OCI-LY1 (cell line): ENCODE results near the gene FLG2.
"Not testable (repeated sequence)": the region's sequence is repeated elsewhere in the genome, so short reads cannot be mapped to it uniquely, and the experiment has no call there.

Source experiments
- EZH2 ChIP-seq: fragments of 200-600 bp; sonication (generic), shearing (Covaris generic); IDR thresholded peaks from 2 replicates; pipeline ENCODE4 v1.8.0; 2017; ENCODE audit warnings: borderline replicate concordance, mixed run types, mild to moderate bottlenecking, antibody characterized with exemption, low read length, moderate library complexity, mixed read lengths
- TF ChIP-seq, protein P1 (sequence below): fragments of 200-600 bp; sonication (generic), shearing (Covaris generic); IDR thresholded peaks from 2 replicates; pipeline ENCODE4 v1.5.1; 2017; ENCODE audit warnings: mild to moderate bottlenecking, antibody characterized with exemption, low read length, moderate library complexity, mixed read lengths

DNA sequence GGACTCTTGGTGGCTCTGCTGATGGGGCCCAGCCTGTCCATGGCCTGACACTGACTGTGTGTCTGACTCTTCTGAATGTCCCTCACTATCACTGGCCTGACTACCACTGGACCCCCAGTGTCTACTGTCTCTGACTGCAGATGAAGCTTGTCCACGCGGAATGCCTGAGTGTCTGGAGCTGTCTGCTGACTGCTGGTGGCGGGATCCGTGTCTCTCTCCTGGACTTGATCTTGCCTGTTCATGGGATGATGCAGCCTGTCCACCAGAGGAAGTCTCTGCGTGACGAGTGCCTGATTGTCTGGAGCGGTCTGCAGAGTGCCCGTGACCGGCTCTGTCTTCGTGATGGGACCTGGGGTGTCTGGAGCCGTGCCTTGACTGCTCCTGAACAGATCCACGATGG, 55.0 kb downstream of the FLG2 start:
- TF ChIP-seq, protein P1, sequence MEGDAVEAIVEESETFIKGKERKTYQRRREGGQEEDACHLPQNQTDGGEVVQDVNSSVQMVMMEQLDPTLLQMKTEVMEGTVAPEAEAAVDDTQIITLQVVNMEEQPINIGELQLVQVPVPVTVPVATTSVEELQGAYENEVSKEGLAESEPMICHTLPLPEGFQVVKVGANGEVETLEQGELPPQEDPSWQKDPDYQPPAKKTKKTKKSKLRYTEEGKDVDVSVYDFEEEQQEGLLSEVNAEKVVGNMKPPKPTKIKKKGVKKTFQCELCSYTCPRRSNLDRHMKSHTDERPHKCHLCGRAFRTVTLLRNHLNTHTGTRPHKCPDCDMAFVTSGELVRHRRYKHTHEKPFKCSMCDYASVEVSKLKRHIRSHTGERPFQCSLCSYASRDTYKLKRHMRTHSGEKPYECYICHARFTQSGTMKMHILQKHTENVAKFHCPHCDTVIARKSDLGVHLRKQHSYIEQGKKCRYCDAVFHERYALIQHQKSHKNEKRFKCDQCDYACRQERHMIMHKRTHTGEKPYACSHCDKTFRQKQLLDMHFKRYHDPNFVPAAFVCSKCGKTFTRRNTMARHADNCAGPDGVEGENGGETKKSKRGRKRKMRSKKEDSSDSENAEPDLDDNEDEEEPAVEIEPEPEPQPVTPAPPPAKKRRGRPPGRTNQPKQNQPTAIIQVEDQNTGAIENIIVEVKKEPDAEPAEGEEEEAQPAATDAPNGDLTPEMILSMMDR, result not testable (repeated sequence)
- TF ChIP-seq EZH2, result not testable (repeated sequence)
